HUDEP-2 (cell line): ENCODE data around the gene PEPD.

Experiments
- DNase-seq, 76 experiments: peaks; one replicate each; lab custom pipeline; 2025; ENCODE audit not compliant: unreplicated experiment in 76 of 76; lab: John Stamatoyannopoulos, UW

The PEPD gene

GRCh38 chr19:33373453-33374235 lies 147.9 kb downstream of the PEPD start, which contains the start of gene CEBPG:
CEBPG (plus strand) TSS chr19:33373709; CDS start chr19:33379240, 5,531 bp downstream.
- peak in 74 of 76 experiments; percentile 38 to 98 (median 91) for DNase-seq

GRCh38 chr19:33370783-33371182 lies 150.8 kb downstream of the PEPD start:
- no peak for DNase-seq

- no peak for DNase-seq
Observed at GRCh38 chr19:33368074-33368864, 153.3 kb downstream of the PEPD start.

- DNase-seq, result no peak
Observed at GRCh38 chr19:33366897-33367296, 154.7 kb downstream of the PEPD start.

- no peak for DNase-seq
Observed at GRCh38 chr19:33366127-33366526, 155.5 kb downstream of the PEPD start.

- DNase-seq, result no peak
Observed at GRCh38 chr19:33365691-33366090, 155.9 kb downstream of the PEPD start.

- no peak for DNase-seq
Observed at GRCh38 chr19:33363476-33363875, 158.1 kb downstream of the PEPD start.

GRCh38 chr19:33362508-33363228 lies 158.9 kb downstream of the PEPD start:
- no peak for DNase-seq

GRCh38 chr19:33359581-33359980 lies 162.0 kb downstream of the PEPD start:
- DNase-seq, result no peak

- no peak for DNase-seq
Observed at GRCh38 chr19:33358408-33358807, 163.2 kb downstream of the PEPD start.

GRCh38 chr19:33357556-33357955 lies 164.0 kb downstream of the PEPD start:
- no peak for DNase-seq

- no peak for DNase-seq
Observed at GRCh38 chr19:33355535-33355934, 166.1 kb downstream of the PEPD start.

- no peak for DNase-seq
Observed at GRCh38 chr19:33350538-33351309, 170.9 kb downstream of the PEPD start.

- no peak for DNase-seq
Observed at GRCh38 chr19:33349319-33350289, 172.0 kb downstream of the PEPD start.

- DNase-seq, result no peak
Observed at GRCh38 chr19:33348301-33349010, 173.1 kb downstream of the PEPD start.

- DNase-seq, result no peak
Observed at GRCh38 chr19:33347300-33347699, 174.3 kb downstream of the PEPD start.

GRCh38 chr19:33346665-33347064 lies 174.9 kb downstream of the PEPD start:
- DNase-seq, result no peak

GRCh38 chr19:33345163-33345562 lies 176.4 kb downstream of the PEPD start:
- no peak for DNase-seq

GRCh38 chr19:33344573-33344925 lies 177.0 kb downstream of the PEPD start:
- DNase-seq, result no peak
